Motor neuron (in vitro differentiated cells): ENCODE data around the gene SYCP2. TPM values are rescaled to one million over a fixed set of nuclear protein-coding genes. Genes with fewer than 3 reads are reported as not detected.

Experiments
- ATAC-seq, 8 experiments: fragments of 200-7000 bp; cut with Tn5 transposase; replicated peaks in 6 of 8; 2 replicates each; pipeline ENCODE4 v1.8.0; 2021; ENCODE audit warnings: mild to moderate bottlenecking in 8 of 8, moderate library complexity in 8 of 8
- H3K27ac ChIP-seq, 2 donors: fragments of 250-450 bp; sonication (Bioruptor Pico); 2 replicates each; pipeline ENCODE4 v1.9.0; 2021; ENCODE audit warnings: antibody characterized with exemption in 2 of 2, mild to moderate bottlenecking in 2 of 2, moderate library complexity in 1 of 2
- H3K4me1 ChIP-seq, 2 donors: fragments of 250-450 bp; sonication (Bioruptor Pico); replicated peaks in 1 of 2; 2 replicates each; pipeline ENCODE4 v1.6.1; 2021; ENCODE audit warnings: antibody characterized with exemption in 2 of 2, mild to moderate bottlenecking in 2 of 2, moderate library complexity in 1 of 2
- H3K4me3 ChIP-seq, 5 donors: fragments of 250-450 bp; sonication (Bioruptor Pico); 2 replicates each; pipeline ENCODE4 v1.9.0; 2021; ENCODE audit warnings: antibody characterized with exemption in 5 of 5, mild to moderate bottlenecking in 5 of 5, moderate library complexity in 4 of 5
- WGBS, 10 experiments: fragments of 450-650 bp; shearing (Covaris generic); methylation state at CpG; one replicate each; pipeline ENCODE4 v1.0.0; 2022; 5-methylcytosine and 5-hydroxymethylcytosine counted together
- in situ Hi-C, 9 experiments: fragments of 400-800 bp; cut with MboI; loops; one replicate each; pipeline ENCODE4 v1.15.0; 2021; ENCODE audit warnings: low sequenced_read_pairs in 9 of 9, low pct_unique_long_range_greater_than_20kb in 2 of 9; ENCODE audit not compliant: unreplicated experiment in 9 of 9
- total RNA-seq, 8 experiments: library from RNA; unstranded; fragments of 300-600 nt; gene quantifications; 2 replicates each; pipeline versions ENCODE4 v1.2.3 to v1.2.4, GENCODE V29; 2022

SYCP2 gene, protein sequence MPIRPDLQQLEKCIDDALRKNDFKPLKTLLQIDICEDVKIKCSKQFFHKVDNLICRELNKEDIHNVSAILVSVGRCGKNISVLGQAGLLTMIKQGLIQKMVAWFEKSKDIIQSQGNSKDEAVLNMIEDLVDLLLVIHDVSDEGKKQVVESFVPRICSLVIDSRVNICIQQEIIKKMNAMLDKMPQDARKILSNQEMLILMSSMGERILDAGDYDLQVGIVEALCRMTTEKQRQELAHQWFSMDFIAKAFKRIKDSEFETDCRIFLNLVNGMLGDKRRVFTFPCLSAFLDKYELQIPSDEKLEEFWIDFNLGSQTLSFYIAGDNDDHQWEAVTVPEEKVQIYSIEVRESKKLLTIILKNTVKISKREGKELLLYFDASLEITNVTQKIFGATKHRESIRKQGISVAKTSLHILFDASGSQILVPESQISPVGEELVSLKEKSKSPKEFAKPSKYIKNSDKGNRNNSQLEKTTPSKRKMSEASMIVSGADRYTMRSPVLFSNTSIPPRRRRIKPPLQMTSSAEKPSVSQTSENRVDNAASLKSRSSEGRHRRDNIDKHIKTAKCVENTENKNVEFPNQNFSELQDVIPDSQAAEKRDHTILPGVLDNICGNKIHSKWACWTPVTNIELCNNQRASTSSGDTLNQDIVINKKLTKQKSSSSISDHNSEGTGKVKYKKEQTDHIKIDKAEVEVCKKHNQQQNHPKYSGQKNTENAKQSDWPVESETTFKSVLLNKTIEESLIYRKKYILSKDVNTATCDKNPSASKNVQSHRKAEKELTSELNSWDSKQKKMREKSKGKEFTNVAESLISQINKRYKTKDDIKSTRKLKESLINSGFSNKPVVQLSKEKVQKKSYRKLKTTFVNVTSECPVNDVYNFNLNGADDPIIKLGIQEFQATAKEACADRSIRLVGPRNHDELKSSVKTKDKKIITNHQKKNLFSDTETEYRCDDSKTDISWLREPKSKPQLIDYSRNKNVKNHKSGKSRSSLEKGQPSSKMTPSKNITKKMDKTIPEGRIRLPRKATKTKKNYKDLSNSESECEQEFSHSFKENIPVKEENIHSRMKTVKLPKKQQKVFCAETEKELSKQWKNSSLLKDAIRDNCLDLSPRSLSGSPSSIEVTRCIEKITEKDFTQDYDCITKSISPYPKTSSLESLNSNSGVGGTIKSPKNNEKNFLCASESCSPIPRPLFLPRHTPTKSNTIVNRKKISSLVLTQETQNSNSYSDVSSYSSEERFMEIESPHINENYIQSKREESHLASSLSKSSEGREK (N-terminal part only)
- total RNA-seq = 1 to 10 TPM in 7 of 8 experiments, under 1 TPM in 1; 0.63 to 6.5 (median 1.7) TPM

DNA sequence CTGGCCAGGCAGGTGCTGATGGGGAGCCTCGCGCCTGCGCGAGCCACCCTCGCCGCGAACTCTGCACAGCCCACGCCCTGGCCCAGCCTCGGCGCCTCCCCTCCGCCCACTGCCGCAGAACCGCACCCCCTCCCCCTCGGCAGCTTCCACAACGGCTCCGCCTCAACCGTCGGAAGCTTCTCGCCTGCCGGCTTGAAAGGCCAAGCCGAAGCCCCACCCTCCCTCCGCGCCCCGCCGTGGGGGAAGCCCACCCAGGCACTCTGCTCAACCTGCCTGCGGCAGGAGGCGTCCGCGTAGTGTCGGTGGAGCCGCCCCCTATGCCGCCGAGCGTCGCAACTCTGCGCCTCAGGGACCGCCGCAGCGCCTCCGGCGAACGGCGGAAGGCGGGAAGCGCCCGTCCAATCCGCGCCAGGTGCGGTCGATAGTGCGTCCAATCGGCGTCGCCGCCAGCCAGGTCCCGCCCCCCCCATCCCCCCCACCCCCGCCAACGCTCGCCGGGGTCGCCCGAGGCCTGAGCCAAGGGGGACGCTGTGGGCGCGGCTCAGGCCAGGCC is at the start of gene SYCP2:
TSS of gene SYCP2 (minus strand) at position 342 of the 553 bp plus-strand sequence. CDS start 11,224 bp downstream, outside the sequence.
- peak in 4 of 8 experiments; percentile 3 to 50 (median 20) for ATAC-seq
- no peak within 1 kb of the TSS for H3K27ac ChIP-seq
- H3K4me3 ChIP-seq = peak within 1 kb of the TSS in 4 of 5 donors; percentile 10 to 29 (median 24)
- in situ Hi-C loops = no loop called here
- peaks cover 5 to 35% of the 10 kb centered on the region in 2 donors for H3K4me1 ChIP-seq
- 60% methylated on average over 1 of the region's 65 CpGs; no CpG with 5 or more reads in 9 of the 10 experiments for WGBS, 10 experiments

DNA sequence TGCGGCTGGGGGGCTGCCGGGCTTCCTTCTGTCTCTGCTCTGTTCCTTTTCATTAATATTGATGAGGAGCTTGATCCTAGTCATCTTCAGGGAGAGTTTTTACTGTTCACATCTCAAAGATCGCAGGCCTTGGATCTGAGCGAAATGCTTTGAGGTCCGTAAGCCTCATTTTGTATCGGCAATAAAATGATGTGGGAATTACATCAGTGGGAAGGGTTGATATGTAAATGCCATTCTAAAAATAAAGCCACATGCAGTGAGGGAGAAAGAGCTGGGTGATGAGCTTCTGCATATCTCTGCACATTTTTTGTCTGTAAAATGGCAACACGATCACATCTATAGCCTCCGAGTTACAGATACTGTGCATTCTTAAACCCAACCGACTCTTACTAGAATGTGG is 49.6 kb upstream of the SYCP2 start:
- in situ Hi-C loops = no loop called here
- H3K27ac ChIP-seq = no peak overlapping the region
- WGBS, 10 experiments = 70 to 100% (median 85%) methylated on average over 1 to 7 of the region's 9 CpGs
- peaks cover 2 to 7% of the 10 kb centered on the region in 2 donors for H3K4me1 ChIP-seq
- H3K4me3 ChIP-seq = no peak overlapping the region
- peak in 4 of 8 experiments; percentile 27 to 60 (median 34) for ATAC-seq

DNA sequence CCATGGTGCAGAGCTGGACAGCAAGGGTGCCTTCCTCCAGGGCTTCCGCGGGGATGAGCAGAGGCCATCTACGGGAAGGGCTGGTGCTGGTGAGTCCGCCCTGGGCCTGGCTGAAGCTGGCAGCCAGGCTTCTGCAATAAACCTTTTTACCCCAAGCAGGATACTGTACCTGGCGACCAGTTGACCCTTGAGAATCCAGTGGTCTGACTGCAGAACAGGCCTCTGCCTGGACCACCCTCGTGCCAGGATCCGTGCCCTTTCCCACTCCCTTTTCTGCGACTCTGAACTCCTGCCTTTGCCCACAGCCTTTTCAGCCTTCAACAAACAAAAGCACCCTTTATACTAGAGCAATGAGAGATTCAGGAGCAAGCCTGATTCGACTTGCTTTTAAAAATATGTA is 43.6 kb upstream of the SYCP2 start:
- Histone ChIP-seq H3K4me1 (no peaks in the 10 kb centered on the region), H3K4me3 (no peak overlapping the region), H3K27ac (no peak overlapping the region)
- no peak for ATAC-seq
- in situ Hi-C loops = no loop called here
- WGBS, 10 experiments = 53 to 86% (median 67%) methylated on average over 1 to 8 of the region's 9 CpGs; no CpG with 5 or more reads in 3 of the 10 experiments

DNA sequence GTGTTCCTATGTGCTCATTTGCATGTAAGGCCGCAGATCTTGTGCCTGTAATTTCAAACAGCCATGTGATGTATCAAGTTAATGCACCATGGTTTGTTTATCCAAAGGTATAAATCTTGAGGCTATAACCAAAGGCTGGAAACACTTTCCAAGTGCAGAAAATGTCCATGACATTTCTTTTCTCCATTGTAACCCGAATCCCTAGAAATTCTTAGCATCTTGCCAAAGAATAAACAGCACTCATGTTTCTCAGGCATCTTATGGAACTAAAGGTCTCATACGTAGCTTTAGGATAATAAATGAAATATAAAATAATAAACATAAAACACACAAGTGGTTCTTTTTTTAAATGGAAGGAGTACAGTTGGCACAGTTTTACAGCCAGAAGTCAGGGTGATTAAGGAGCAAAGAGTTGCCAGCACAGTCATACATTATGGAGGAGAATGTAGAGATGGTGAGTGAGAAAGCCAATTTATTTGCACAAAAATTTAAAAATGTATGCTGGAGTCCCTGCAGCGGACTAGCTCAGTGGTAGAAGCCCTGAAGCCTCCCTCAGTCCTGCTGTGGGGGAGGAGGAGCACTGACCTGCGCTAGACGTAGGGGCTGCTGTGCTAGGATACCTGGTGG is 42.8 kb upstream of the SYCP2 start:
- no peak for ATAC-seq
- 36 to 97% (median 88%) methylated on average over 2 to 6 of the region's 6 CpGs; no CpG with 5 or more reads in 1 of the 10 experiments for WGBS, 10 experiments
- Histone ChIP-seq H3K4me1 (no peaks in the 10 kb centered on the region), H3K4me3 (no peak overlapping the region), H3K27ac (no peak overlapping the region)
- in situ Hi-C loops = no loop called here

DNA sequence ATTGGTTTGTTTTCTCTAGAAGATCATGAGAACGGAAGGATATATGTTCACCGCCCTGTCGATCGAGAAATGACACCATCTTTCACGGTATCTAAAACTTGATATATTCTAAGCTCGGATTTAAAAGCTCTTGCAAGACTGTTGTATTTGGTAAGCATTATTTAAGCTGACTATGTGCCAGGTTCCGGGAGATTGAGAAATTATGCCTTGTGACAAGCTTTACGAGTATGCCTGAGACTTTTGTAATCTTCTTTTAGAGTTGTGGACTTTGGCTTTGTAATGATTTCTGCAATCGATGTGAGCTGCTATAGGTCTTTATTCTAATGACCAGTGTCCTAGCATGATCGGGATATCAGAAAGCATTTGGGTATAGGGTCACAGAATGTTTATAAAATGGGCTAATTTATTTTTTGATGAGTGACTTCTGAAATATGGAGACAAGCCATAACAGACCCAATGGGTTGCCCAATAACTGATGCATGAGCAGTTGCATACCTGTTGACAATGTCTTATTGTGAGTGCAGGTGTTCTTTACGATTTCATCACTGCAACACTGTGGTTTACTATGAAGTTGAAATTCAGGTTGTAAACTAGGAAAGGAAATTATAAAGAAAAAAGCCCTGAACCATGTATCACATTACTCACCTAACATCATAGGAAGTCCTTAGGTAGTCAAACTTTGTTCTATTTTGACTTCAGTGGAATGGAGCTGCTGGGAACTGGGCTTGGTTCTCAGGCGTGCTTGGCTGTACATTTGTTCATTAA is 38.8 kb upstream of the SYCP2 start:
- 20 to 89% (median 81%) methylated on average over 1 to 12 of the region's 12 CpGs for WGBS, 10 experiments
- no peak overlapping the region for H3K27ac ChIP-seq
- ATAC-seq = no peak
- H3K4me1 ChIP-seq = no peaks in the 10 kb centered on the region
- in situ Hi-C loops = no loop called here
- no peak overlapping the region for H3K4me3 ChIP-seq

DNA sequence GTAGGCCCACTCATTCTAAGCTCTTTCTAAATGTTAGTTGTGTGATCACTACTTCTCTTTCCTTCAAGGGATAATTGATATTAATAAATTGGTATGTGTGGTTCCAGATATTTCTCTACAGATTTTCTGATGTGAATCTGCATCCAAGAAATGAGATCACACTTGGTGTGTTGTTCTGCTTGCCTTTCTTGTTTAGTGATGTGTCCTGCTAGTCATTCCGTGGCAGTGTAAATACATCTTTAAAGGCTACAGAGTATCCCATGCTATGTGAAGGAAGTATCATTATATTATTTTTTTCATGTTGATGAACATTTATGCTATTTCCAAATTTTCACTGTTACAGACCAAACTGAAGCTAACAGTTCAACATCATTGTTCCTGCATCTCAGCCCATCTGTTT is 38.0 kb upstream of the SYCP2 start:
- ATAC-seq = no peak
- H3K4me3 ChIP-seq = no peak overlapping the region
- in situ Hi-C loops = no loop called here
- H3K27ac ChIP-seq = no peak overlapping the region
- 63 to 100% (median 89%) methylated on average over 1 of the region's 1 CpG; no CpG with 5 or more reads in 4 of the 10 experiments for WGBS, 10 experiments
- no peaks in the 10 kb centered on the region for H3K4me1 ChIP-seq

DNA sequence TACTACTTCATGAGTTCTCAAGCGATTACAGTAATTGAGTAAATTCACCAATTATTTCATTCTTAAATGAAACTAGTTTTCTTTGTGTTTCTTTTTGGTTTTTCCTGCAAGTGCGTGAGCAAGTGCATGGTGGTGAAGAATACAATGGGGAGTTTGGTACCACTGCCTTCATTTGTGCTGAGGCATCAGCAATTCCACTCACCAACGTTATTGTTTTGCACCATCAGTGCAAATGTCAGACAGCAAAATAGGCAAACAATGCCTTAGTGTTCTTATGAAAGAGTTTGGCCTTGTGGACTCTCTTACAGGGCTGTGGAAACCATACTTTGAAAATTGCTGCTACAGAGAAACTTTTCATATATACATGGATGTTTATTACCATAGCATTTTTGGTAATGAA is 33.0 kb upstream of the SYCP2 start:
- H3K27ac ChIP-seq = no peak overlapping the region
- ATAC-seq = no peak

DNA sequence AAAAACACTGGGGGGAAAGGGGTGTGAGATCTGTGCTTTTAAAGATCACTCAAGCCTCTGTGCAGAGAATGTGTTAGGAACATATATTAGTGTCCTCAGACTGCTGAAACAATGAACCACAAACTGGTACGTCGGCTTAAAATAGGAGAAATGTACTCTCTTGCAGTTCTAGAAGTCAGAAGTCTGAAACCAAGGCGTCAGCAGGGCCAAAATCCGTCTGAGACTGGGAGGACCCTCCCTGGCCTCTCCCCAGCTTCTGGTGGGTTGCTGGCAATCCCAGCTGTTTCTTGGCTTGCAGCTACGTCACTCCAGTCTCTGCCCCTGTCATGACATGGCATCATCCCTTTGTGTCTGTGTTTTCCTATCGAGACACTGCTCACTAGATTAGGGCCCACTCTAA is 28.7 kb upstream of the SYCP2 start:
- in situ Hi-C loops = no loop called here
- peaks cover 5 to 13% of the 10 kb centered on the region in 2 donors for H3K4me1 ChIP-seq
- no peak overlapping the region for H3K4me3 ChIP-seq
- 23 to 100% (median 84%) methylated on average over 1 to 6 of the region's 6 CpGs; no CpG with 5 or more reads in 3 of the 10 experiments for WGBS, 10 experiments
- H3K27ac ChIP-seq = no peak overlapping the region
- ATAC-seq = peak in 2 of 8 experiments; percentile 29 to 64

More for the DNA sequence above, 33.0 kb upstream of the SYCP2 start:
- WGBS, 10 experiments = 11 to 86% (median 66%) methylated on average over 2 to 3 of the region's 3 CpGs; no CpG with 5 or more reads in 2 of the 10 experiments
- no peak overlapping the region for H3K4me3 ChIP-seq
- in situ Hi-C loops = no loop called here
- H3K4me1 ChIP-seq = peaks cover 0 to 2% of the 10 kb centered on the region in 2 donors

DNA sequence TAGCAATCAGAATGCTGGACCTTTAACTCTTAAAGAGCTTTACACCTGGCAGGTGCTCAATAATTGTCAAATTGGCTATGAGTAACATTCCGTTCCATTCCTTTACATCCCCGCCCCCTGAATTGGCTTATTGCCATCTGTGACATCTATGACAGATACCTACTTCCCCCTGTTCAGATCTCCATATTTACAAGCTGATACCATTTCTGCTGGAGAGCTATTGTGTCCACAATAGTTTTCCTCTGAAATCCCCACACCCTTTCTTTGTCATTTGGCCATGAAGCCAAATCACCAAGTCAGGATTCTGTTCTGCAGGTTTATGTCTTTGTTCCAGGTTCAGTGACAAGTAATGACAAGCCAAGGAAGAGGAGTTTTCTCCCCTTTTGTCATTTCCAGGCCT is 28.0 kb upstream of the SYCP2 start:
- H3K4me3 ChIP-seq = no peak overlapping the region
- in situ Hi-C loops = no loop called here
- peaks cover 5 to 13% of the 10 kb centered on the region in 2 donors for H3K4me1 ChIP-seq
- H3K27ac ChIP-seq = no peak overlapping the region
- ATAC-seq = peak in 1 of 8 experiments; percentile 33
- 0 to 86% (median 40%) methylated on average over 1 to 2 of the region's 2 CpGs; no CpG with 5 or more reads in 3 of the 10 experiments for WGBS, 10 experiments

DNA sequence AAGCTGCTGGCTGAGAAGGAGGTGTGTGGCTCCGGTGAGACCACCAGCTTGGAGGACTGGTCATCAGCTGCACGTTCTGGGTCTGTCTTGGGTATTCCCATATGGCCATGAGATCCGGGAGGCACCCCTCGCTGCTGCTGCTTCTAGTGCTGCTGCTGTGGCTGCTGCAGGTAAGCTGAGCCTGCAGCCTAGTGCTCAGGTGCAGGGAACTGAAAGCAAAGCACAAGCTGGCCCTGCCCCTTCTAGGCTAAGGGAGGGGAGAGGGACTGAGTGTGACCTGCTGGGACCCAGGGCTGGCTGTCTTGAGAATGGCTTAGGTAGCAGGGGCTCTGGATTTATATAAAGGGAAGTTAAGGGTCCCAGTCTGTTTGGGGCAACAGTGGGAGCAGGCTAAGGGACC is 25.2 kb upstream of the SYCP2 start:
- 83 to 100% (median 100%) methylated on average over 1 to 4 of the region's 4 CpGs; no CpG with 5 or more reads in 6 of the 10 experiments for WGBS, 10 experiments

DNA sequence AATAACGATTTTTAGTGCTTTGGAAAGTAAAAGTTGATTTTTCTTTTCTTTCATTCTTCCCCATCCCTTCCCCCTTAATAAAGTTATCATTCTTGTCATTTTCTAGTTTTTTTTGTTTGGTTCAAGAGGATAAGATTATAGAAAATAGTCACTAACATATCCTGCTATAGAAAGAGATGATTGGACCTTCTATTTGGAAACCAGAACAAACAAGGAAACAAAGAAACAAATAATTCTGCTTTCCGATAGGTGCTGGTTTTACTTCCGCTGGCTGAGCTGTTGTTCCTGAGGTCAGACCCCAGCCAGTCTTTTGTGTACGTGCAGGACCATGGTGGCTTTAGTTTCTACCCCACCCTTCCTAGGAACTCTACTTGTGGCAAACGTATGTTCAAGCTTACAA is 24.7 kb upstream of the SYCP2 start, which contains the start of gene CDH26:
TSS of gene CDH26 (plus strand) at position 301 of the 400 bp plus-strand sequence. CDS start 304 bp downstream, outside the sequence.
- ATAC-seq = no peak
- in situ Hi-C loops = no loop called here
- peaks cover 5 to 15% of the 10 kb centered on the region in 2 donors for H3K4me1 ChIP-seq
- H3K4me3 ChIP-seq = no peak within 1 kb of the TSS
- H3K27ac ChIP-seq = no peak within 1 kb of the TSS
- 0 to 91% (median 54%) methylated on average over 1 to 4 of the region's 5 CpGs for whole genome bisulfite sequencing, 10 experiments

More for the DNA sequence above, 25.2 kb upstream of the SYCP2 start:
- Histone ChIP-seq H3K4me1 (peaks cover 5 to 15% of the 10 kb centered on the region in 2 donors), H3K27ac (no peak overlapping the region), H3K4me3 (no peak overlapping the region)
- ATAC-seq = no peak
- in situ Hi-C loops = no loop called here
